Natural killer cell (primary cell): ENCODE data around the gene ZCCHC3. TPM values are rescaled to one million over a fixed set of nuclear protein-coding genes. Genes with fewer than 3 reads are reported as not detected.

ENCODE experiments used
- ATAC-seq, 3 donors: fragments of 150-1000 bp in 2 of 3; fragments of 200-7000 bp in 1 of 3; cut with Tn5 transposase; 1 replicate in 1 of 3; 2 replicates in 2 of 3; pipeline ENCODE4 v1.10.0; 2021; ENCODE audit warnings: mild to moderate bottlenecking in 2 of 3, moderate library complexity in 2 of 3
- DNase-seq, 2 donors: peaks; one replicate each; pipeline versions ENCODE4 v3.0.0 to v3.0.0-alpha.2; 2013 to 2021; ENCODE audit warnings: mixed read lengths in 1 of 2
- H3K27ac ChIP-seq: one replicate; pipeline ENCODE4 v1.5.1; 2013; ENCODE audit warnings: mild to moderate bottlenecking, low read length
- H3K27me3 ChIP-seq: one replicate; pipeline ENCODE4 v1.6.1; 2013; ENCODE audit warnings: low read length; ENCODE audit not compliant: control insufficient read depth, insufficient read depth
- H3K36me3 ChIP-seq: one replicate; pipeline ENCODE4 v1.6.1; 2013; ENCODE audit warnings: low read length; ENCODE audit not compliant: control insufficient read depth, insufficient read depth
- H3K4me1 ChIP-seq: one replicate; pipeline ENCODE4 v1.6.1; 2013; ENCODE audit warnings: low read length; ENCODE audit not compliant: control insufficient read depth, insufficient read depth
- H3K4me3 ChIP-seq: one replicate; pipeline ENCODE4 v1.5.1; 2013; ENCODE audit warnings: low read length
- H3K9me3 ChIP-seq: one replicate; pipeline ENCODE4 v1.6.1; 2013; ENCODE audit warnings: low read length; ENCODE audit not compliant: control insufficient read depth, insufficient read depth
- H3K27ac Mint-ChIP-seq, 2 donors: one replicate each; pipeline ENCODE4 v1.8.0; 2022; ENCODE audit warnings: mild to moderate bottlenecking in 2 of 2, mixed read lengths in 2 of 2, moderate library complexity in 1 of 2
- H3K27me3 Mint-ChIP-seq, 2 donors: one replicate each; pipeline ENCODE4 v1.8.0; 2022; ENCODE audit warnings: low read depth in 2 of 2, mixed read lengths in 2 of 2
- H3K36me3 Mint-ChIP-seq: one replicate; pipeline ENCODE4 v1.8.0; 2022; ENCODE audit warnings: mixed read lengths
- H3K4me1 Mint-ChIP-seq, 2 donors: one replicate each; pipeline ENCODE4 v1.8.0; 2022; ENCODE audit warnings: mixed read lengths in 2 of 2
- H3K4me3 Mint-ChIP-seq: one replicate; pipeline ENCODE4 v1.8.0; 2022; ENCODE audit warnings: mild to moderate bottlenecking, moderate library complexity, mixed read lengths
- H3K9me3 Mint-ChIP-seq, 2 donors: one replicate each; pipeline ENCODE4 v1.8.0; 2022; ENCODE audit warnings: mixed read lengths in 2 of 2
- CTCF ChIP-seq: fragments of 200-600 bp; IDR thresholded peaks from one replicate; pipeline ENCODE4 v1.8.0; 2022; ENCODE audit warnings: antibody characterized with exemption
- WGBS: methylation state at CpG from one replicate; pipeline ENCODE4 v1.1.7; 2013; ENCODE audit warnings: missing lambda C conversion rate; ENCODE audit not compliant: insufficient coverage; 5-methylcytosine and 5-hydroxymethylcytosine counted together
- intact Hi-C: fragments of 100-400 bp; cut with micrococcal nuclease; formaldehyde crosslinking; loops from one replicate; pipeline ENCODE4 v1.14.2; 2022
- total RNA-seq, 4 donors: library from RNA; stranded (reverse); fragments of 120-200 nt in 1 of 4; gene quantifications; one replicate each; pipeline versions ENCODE4 v1.2.3 to v1.2.4, GENCODE V29; 2013 to 2022

ZCCHC3 gene
- total RNA-seq, 3 donors from 2014 or later (not counting 1 experiment from before 2014, with no cell fraction given) = 19.2 to 24.0 (median 20.6) TPM

DNA sequence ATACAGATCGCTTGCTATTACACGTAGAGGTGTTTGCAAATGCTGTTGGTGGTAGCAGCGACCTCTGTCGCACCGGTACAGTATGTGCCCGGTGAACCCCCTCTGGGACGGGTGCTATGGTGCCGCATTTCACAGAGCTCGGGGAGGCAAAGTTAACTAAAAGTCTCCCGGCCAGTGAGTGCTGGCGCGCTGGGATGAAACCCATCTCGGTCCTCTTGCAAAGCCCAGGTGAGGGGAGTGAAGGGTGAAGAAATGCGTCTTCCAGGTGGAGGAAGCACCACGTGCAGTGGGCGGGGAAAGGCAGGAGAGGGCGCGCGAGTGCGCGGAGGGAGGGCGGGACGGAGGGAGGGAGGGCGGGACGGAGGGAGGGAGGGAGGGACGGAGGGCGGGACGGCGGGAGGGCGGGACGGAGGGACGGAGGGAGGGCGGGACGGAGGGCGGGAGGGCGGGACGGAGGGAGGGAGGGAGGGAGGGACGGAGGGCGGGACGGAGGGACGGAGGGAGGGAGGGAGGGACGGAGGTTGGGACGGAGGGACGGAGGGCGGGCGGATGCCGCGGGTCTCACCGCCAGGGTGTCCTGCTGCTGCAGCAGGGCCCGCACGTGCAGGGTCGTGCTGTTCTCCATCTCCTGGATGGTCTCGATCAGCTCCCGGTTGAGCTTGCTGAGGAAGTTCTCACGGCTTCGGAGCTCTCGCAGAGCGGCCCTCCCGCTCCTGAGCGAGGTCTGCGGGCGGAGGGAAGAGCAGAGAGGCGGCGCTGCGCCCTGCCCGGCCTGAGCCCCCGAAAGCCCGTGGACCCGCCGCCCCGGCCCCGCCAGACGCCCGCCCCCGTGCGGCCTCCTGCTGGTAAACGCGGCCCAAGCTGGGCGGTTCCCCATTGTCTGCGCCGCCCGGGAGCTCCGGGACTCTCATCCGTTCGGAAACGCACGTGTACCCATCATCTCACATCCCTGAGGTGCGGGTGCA, 18.5 kb upstream of the ZCCHC3 start:
- H3K4me3 ChIP-seq = no peak overlapping the region
- no peak for DNase-seq
- intact Hi-C loops = no loop called here
- no peaks in the 10 kb centered on the region for H3K27me3 ChIP-seq
- no peaks in the 10 kb centered on the region for H3K9me3 ChIP-seq
- H3K4me1 Mint-ChIP-seq = no peaks in the 10 kb centered on the region
- H3K36me3 ChIP-seq = no peaks in the 10 kb centered on the region
- no peak for TF ChIP-seq CTCF
- WGBS = 98% methylated on average over 64 of the region's 88 CpGs
- H3K4me1 ChIP-seq = no peaks in the 10 kb centered on the region
- H3K27ac Mint-ChIP-seq = no peak overlapping the region
- H3K9me3 Mint-ChIP-seq = no peaks in the 10 kb centered on the region
- H3K27me3 Mint-ChIP-seq = no peaks in the 10 kb centered on the region
- H3K27ac ChIP-seq = no peak overlapping the region
- no peak for ATAC-seq
- no peaks in the 10 kb centered on the region for H3K36me3 Mint-ChIP-seq
- no peak overlapping the region for H3K4me3 Mint-ChIP-seq

DNA sequence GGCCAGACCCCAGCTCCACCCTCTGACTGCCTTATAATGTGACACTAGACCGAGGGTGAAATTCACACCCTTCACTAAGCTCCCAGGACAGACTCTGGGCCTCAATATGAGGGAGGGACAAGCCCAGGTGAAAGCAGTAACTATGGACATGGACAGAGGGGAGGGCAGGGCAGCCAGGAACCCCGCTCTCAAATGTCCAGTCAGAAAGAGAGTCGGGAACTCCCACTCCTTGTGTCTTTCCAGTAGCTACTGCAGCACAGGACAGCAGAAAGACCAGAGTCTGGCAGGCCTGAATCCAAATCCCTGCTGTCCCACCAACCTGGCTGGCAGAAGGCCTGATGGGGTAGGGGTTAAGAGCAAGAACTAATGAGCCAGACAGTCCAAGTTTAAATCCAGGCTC, 13.2 kb upstream of the ZCCHC3 start:
- no peak overlapping the region for H3K27ac ChIP-seq
- no peak overlapping the region for H3K4me3 ChIP-seq
- H3K36me3 Mint-ChIP-seq = no peaks in the 10 kb centered on the region
- H3K4me3 Mint-ChIP-seq = no peak overlapping the region
- intact Hi-C loops = no loop called here
- H3K9me3 ChIP-seq = no peaks in the 10 kb centered on the region
- 62% methylated on average over 2 of the region's 3 CpGs for WGBS
- H3K9me3 Mint-ChIP-seq = no peaks in the 10 kb centered on the region
- no peaks in the 10 kb centered on the region for H3K4me1 ChIP-seq
- no peak for TF ChIP-seq CTCF
- no peaks in the 10 kb centered on the region for H3K27me3 Mint-ChIP-seq
- DNase-seq = no peak
- no peaks in the 10 kb centered on the region for H3K36me3 ChIP-seq
- ATAC-seq = no peak
- no peak overlapping the region for H3K27ac Mint-ChIP-seq
- peaks cover 0 to 3% of the 10 kb centered on the region in 2 donors for H3K4me1 Mint-ChIP-seq
- H3K27me3 ChIP-seq = no peaks in the 10 kb centered on the region

DNA sequence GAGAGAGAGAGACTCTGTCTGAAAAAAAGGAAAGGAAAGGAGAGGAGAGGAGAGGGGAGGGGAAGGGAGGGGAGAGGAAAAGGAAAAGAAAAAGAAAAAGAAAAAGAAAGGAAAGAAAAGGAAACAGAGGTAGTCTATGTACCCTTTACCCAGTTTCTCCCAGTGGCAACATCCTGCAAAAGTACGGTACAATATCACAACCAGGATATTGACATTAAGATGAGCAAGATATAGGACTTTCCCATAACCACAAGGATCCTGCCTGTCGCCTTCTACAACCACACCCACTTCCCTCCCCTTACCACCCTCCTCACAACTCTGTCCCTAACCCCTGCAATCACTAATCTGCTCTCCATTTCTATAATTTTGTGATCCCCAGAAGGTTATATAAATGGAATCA, 10.9 kb upstream of the ZCCHC3 start:
- ATAC-seq (no peak), DNase-seq (no peak)
- no peak overlapping the region for H3K4me3 Mint-ChIP-seq
- H3K36me3 ChIP-seq = no peaks in the 10 kb centered on the region
- H3K4me1 Mint-ChIP-seq = peaks cover 7 to 11% of the 10 kb centered on the region in 2 donors
- no peaks in the 10 kb centered on the region for H3K9me3 ChIP-seq
- TF ChIP-seq CTCF = no peak
- H3K27ac ChIP-seq = no peak overlapping the region
- peaks cover 15% of the 10 kb centered on the region for H3K4me1 ChIP-seq
- intact Hi-C loops = no loop called here
- no peaks in the 10 kb centered on the region for H3K36me3 Mint-ChIP-seq
- H3K27me3 ChIP-seq = no peaks in the 10 kb centered on the region
- WGBS = 35% methylated on average over 2 of the region's 2 CpGs
- H3K27me3 Mint-ChIP-seq = no peaks in the 10 kb centered on the region
- no peak overlapping the region for H3K27ac Mint-ChIP-seq
- no peak overlapping the region for H3K4me3 ChIP-seq
- H3K9me3 Mint-ChIP-seq = no peaks in the 10 kb centered on the region
